SK-N-SH (cell line): ENCODE measurements around the gene RIT1. TPM values are rescaled to one million over a fixed set of nuclear protein-coding genes. Genes with fewer than 3 reads are reported as not detected.

Experiments
- CTCF ChIA-PET: fragments of 300-600, 350-600 bp; formaldehyde crosslinking; extraction: SDS; loops from one replicate; lab custom pipeline; 2021; lab: Yijun Ruan, JAX
- POLR2A ChIA-PET: fragments of 350-600 bp; sonication (Branson Sonifier 250); formaldehyde crosslinking; extraction: SDS; loops from one replicate; lab custom pipeline; 2020; ENCODE audit warnings: antibody characterized with exemption, inconsistent platforms; lab: Yijun Ruan, JAX
- DNase-seq: peaks from one replicate; pipeline ENCODE4 v3.0.0; 2012
- H2AFZ ChIP-seq: fragments of 200-600 bp; sonication (generic); 2 replicates; pipeline ENCODE4 v1.8.1; 2016; ENCODE audit warnings: antibody characterized with exemption, mild to moderate bottlenecking, low read depth
- H3F3A ChIP-seq: fragments of 200-600 bp; sonication (generic); replicated peaks from 2 replicates; pipeline ENCODE3; 2016; ENCODE audit warnings: antibody characterized with exemption, mild to moderate bottlenecking; ENCODE audit not compliant: insufficient read depth
- H3K27ac ChIP-seq, 2 experiments: fragments of 200-500 bp in 1 of 2; fragments of 200-600 bp in 1 of 2; sonication (Bioruptor generic) in 1 of 2; sonication (generic), shearing (Covaris generic) in 1 of 2; 2 replicates each; pipeline versions ENCODE4 v1.5.1 to v1.6.1; 2014 to 2016; ENCODE audit warnings: low read depth in 2 of 2, inconsistent platforms in 1 of 2, low read length in 1 of 2, mild to moderate bottlenecking in 1 of 2, mixed read lengths in 1 of 2
- H3K27me3 ChIP-seq: fragments of 200-600 bp; sonication (generic), shearing (Covaris generic); 2 replicates; pipeline ENCODE4 v1.6.1; 2016; ENCODE audit warnings: mixed run types; ENCODE audit not compliant: insufficient read depth
- H3K36me3 ChIP-seq, 2 experiments: fragments of 200-500 bp in 1 of 2; fragments of 200-600 bp in 1 of 2; sonication (Bioruptor generic) in 1 of 2; sonication (generic) in 1 of 2; replicated peaks in 1 of 2; 2 replicates each; pipeline versions ENCODE3 to v1.5.1; 2014 to 2016; ENCODE audit warnings: low read length in 1 of 2, mild to moderate bottlenecking in 1 of 2; ENCODE audit not compliant: insufficient read depth in 2 of 2, control insufficient read depth in 1 of 2
- H3K4me1 ChIP-seq, 2 experiments: fragments of 200-500 bp in 1 of 2; fragments of 200-600 bp in 1 of 2; sonication (Bioruptor generic) in 1 of 2; sonication (generic), shearing (Covaris generic) in 1 of 2; 2 replicates each; pipeline versions ENCODE4 v1.5.1 to v1.6.1; 2014 to 2016; ENCODE audit warnings: low read depth in 1 of 2, low read length in 1 of 2, mixed run types in 1 of 2; ENCODE audit not compliant: insufficient read depth in 2 of 2, control insufficient read depth in 1 of 2
- H3K4me2 ChIP-seq: fragments of 200-600 bp; sonication (generic), shearing (Covaris generic); 2 replicates; pipeline ENCODE4 v1.6.1; 2017; ENCODE audit warnings: mixed run types
- H3K4me3 ChIP-seq, 2 experiments: fragments of 200-500 bp in 1 of 2; fragments of 200-600 bp in 1 of 2; sonication (Bioruptor generic) in 1 of 2; sonication (generic), shearing (Covaris generic) in 1 of 2; 2 replicates each; pipeline versions ENCODE4 v1.5.1 to v1.8.1; 2014 to 2016; ENCODE audit warnings: low read depth in 2 of 2, inconsistent platforms in 1 of 2, low read length in 1 of 2, mild to moderate bottlenecking in 1 of 2, mixed read lengths in 1 of 2, moderate library complexity in 1 of 2
- H3K79me2 ChIP-seq: fragments of 200-600 bp; sonication (generic); 2 replicates; pipeline ENCODE4 v1.8.1; 2017; ENCODE audit warnings: mild to moderate bottlenecking; ENCODE audit not compliant: insufficient read depth
- H3K9ac ChIP-seq: fragments of 200-600 bp; sonication (generic); 2 replicates; pipeline ENCODE4 v1.6.1; 2017; ENCODE audit warnings: mixed run types
- H3K9me2 ChIP-seq: fragments of 200-600 bp; sonication (generic); 2 replicates; pipeline ENCODE4 v1.6.1; 2017; ENCODE audit warnings: mixed run types
- H3K9me3 ChIP-seq: fragments of 200-600 bp; sonication (generic); 2 replicates; pipeline ENCODE4 v1.6.1; 2017; ENCODE audit warnings: mixed run types, mild to moderate bottlenecking, moderate library complexity
- H4K20me1 ChIP-seq: fragments of 200-600 bp; sonication (generic); 2 replicates; pipeline ENCODE4 v1.6.1; 2017; ENCODE audit warnings: mild to moderate bottlenecking, mixed run types; ENCODE audit not compliant: insufficient read depth
- CTCF ChIP-seq: fragments of 200-600 bp; sonication (generic); IDR thresholded peaks from 2 replicates; pipeline ENCODE4 v1.6.1; 2017; ENCODE audit warnings: antibody characterized with exemption, mild to moderate bottlenecking, moderate library complexity
- ELF1 ChIP-seq: IDR thresholded peaks from 2 replicates; pipeline ENCODE4 v1.4.0; 2012
- FOXJ3 ChIP-seq: sonication (generic); formaldehyde crosslinking; IDR thresholded peaks from 2 replicates; pipeline ENCODE4 v1.5.1; 2020; ENCODE audit warnings: mild to moderate bottlenecking, missing genetic modification reagents
- GABPA ChIP-seq: IDR thresholded peaks from 2 replicates; pipeline ENCODE4 v1.4.0; 2012; ENCODE audit warnings: low read depth, mild to moderate bottlenecking
- GATA2 ChIP-seq: sonication (generic); formaldehyde crosslinking; IDR thresholded peaks from 2 replicates; pipeline ENCODE4 v1.5.0; 2020; ENCODE audit warnings: mild to moderate bottlenecking, missing genetic modification reagents
- MAX ChIP-seq: IDR thresholded peaks from 2 replicates; pipeline ENCODE4 v1.4.0; 2012; ENCODE audit warnings: low read depth
- MEF2A ChIP-seq: IDR thresholded peaks from 2 replicates; pipeline ENCODE4 v1.4.0; 2012; ENCODE audit warnings: low read depth, borderline replicate concordance
- MXI1 ChIP-seq: IDR thresholded peaks from 2 replicates; pipeline ENCODE4 v1.6.1; 2012; ENCODE audit warnings: mild to moderate bottlenecking, low read depth, low read length, improper control_type of control experiment
- NRF1 ChIP-seq: IDR thresholded peaks from 2 replicates; pipeline ENCODE4 v1.6.1; 2012; ENCODE audit warnings: low read depth, mild to moderate bottlenecking, low read length
- POLR2AphosphoS5 ChIP-seq: IDR thresholded peaks from 2 replicates; pipeline ENCODE4 v1.6.1; 2012; ENCODE audit warnings: low read depth, low read length
- RAD21 ChIP-seq: IDR thresholded peaks from 2 replicates; pipeline ENCODE4 v1.6.1; 2012; ENCODE audit warnings: mild to moderate bottlenecking, low read length
- RCOR1 ChIP-seq: fragments of 150-350 bp; IDR thresholded peaks from 2 replicates; pipeline ENCODE4 v1.6.1; 2017; ENCODE audit warnings: antibody characterized with exemption, low read length
- RFX5 ChIP-seq: IDR thresholded peaks from 2 replicates; pipeline ENCODE4 v1.6.1; 2012; ENCODE audit warnings: mild to moderate bottlenecking, improper control_type of control experiment, low read length
- RXRA ChIP-seq: IDR thresholded peaks from 2 replicates; pipeline ENCODE4 v1.4.0; 2012; ENCODE audit warnings: low read depth, mild to moderate bottlenecking, borderline replicate concordance
- TAF1 ChIP-seq: IDR thresholded peaks from 2 replicates; pipeline ENCODE4 v1.6.1; 2012; ENCODE audit warnings: low read depth, mild to moderate bottlenecking, low read length, moderate library complexity, borderline replicate concordance
- TCF12 ChIP-seq: IDR thresholded peaks from 2 replicates; pipeline ENCODE4 v1.4.0; 2012
- TEAD4 ChIP-seq: IDR thresholded peaks from 2 replicates; pipeline ENCODE4 v1.4.0; 2012; ENCODE audit warnings: mild to moderate bottlenecking, borderline replicate concordance; ENCODE audit not compliant: insufficient read depth
- YY1 ChIP-seq: IDR thresholded peaks from 2 replicates; pipeline ENCODE4 v1.4.0; 2012; ENCODE audit warnings: low read depth, mild to moderate bottlenecking
- WGBS: methylation state at CpG from one replicate; pipeline ENCODE4 v1.1.6; 2017; ENCODE audit warnings: low lambda C conversion rate; 5-methylcytosine and 5-hydroxymethylcytosine counted together
- polyA plus RNA-seq, 3 experiments: library from polyadenylated mRNA; depleted of rRNA; stranded (reverse); fragments of >200 nt; gene quantifications; 2 replicates each; pipeline ENCODE4 v1.2.3, GENCODE V29; 2012
- TF ChIP-seq, protein P1 (sequence below): fragments of 150-350 bp; IDR thresholded peaks from 2 replicates; pipeline ENCODE4 v1.6.1; 2016; ENCODE audit warnings: mild to moderate bottlenecking, low read depth, low read length
- TF ChIP-seq, protein P2 (sequence below): IDR thresholded peaks from 2 replicates; pipeline ENCODE4 v1.4.0; 2012; ENCODE audit warnings: low read depth, borderline replicate concordance
- TF ChIP-seq, protein P3 (sequence below): IDR thresholded peaks from 2 replicates; pipeline ENCODE4; 2012
- TF ChIP-seq, protein P4 (sequence below): fragments of 150-350 bp; IDR thresholded peaks from 2 replicates; pipeline ENCODE4 v1.6.1; 2017; ENCODE audit warnings: antibody characterized with exemption, low read length, low read depth, borderline replicate concordance

Gene RIT1
- polyA plus RNA-seq, 1 of the 3 experiments (the other 2 are of a cell fraction) = 28.8 TPM

DNA sequence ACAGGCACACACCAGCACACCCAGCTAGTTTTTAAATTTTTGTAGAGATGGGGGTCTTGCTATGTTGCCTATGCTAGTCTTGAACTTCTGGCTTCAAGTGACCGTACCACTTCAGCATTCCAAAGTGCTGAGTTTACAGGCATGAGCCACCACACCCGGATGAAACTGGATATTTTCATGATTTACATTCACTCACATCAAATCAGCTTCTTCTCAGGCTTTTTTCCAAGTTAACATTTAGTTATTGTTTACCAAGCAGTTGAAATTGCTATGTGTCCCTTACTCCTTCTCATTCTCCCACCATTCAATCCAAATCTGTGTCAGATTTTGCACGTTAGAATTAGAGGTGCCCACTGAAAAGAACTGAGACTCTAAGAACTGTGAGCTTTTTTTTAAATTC is 18.4 kb downstream of the RIT1 start (continued):
- TF ChIP-seq NRF1 (no peak), POLR2AphosphoS5 (no peak), YY1 (no peak), ELF1 (no peak), TAF1 (no peak), TEAD4 (no peak), RCOR1 (no peak), MXI1 (no peak), RAD21 (no peak), GABPA (no peak), RXRA (0 out of 2 replicates have a peak, but pooled peaks have one; percentile 6), CTCF (no peak), MAX (peak; percentile 44; the same call in 1 of the 2 replicates), GATA2 (CRISPR knock-in tag) (no peak)
- TF ChIP-seq, protein P1, sequence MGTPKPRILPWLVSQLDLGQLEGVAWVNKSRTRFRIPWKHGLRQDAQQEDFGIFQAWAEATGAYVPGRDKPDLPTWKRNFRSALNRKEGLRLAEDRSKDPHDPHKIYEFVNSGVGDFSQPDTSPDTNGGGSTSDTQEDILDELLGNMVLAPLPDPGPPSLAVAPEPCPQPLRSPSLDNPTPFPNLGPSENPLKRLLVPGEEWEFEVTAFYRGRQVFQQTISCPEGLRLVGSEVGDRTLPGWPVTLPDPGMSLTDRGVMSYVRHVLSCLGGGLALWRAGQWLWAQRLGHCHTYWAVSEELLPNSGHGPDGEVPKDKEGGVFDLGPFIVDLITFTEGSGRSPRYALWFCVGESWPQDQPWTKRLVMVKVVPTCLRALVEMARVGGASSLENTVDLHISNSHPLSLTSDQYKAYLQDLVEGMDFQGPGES = no peak
- TF ChIP-seq, protein P2, sequence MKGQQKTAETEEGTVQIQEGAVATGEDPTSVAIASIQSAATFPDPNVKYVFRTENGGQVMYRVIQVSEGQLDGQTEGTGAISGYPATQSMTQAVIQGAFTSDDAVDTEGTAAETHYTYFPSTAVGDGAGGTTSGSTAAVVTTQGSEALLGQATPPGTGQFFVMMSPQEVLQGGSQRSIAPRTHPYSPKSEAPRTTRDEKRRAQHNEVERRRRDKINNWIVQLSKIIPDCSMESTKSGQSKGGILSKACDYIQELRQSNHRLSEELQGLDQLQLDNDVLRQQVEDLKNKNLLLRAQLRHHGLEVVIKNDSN = no peak
- TF ChIP-seq, protein P3, sequence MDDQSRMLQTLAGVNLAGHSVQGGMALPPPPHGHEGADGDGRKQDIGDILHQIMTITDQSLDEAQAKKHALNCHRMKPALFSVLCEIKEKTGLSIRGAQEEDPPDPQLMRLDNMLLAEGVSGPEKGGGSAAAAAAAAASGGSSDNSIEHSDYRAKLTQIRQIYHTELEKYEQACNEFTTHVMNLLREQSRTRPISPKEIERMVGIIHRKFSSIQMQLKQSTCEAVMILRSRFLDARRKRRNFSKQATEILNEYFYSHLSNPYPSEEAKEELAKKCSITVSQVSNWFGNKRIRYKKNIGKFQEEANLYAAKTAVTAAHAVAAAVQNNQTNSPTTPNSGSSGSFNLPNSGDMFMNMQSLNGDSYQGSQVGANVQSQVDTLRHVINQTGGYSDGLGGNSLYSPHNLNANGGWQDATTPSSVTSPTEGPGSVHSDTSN = peak; percentile 74

- Histone ChIP-seq H3K27ac (peak overlapping the region in 1 of 2 experiments; percentile 68; a peak in 3 of 4 replicates), H3K27me3 (no peaks in the 10 kb centered on the region), H4K20me1 (no peaks in the 10 kb centered on the region), H3F3A (peaks cover 61% of the 10 kb centered on the region), H2AFZ (no peak overlapping the region), H3K36me3 (no peaks in the 10 kb centered on the region), H3K4me1 (peaks cover 2 to 49% of the 10 kb centered on the region in 2 experiments), H3K9me3 (no peaks in the 10 kb centered on the region), H3K9ac (no peak overlapping the region), H3K4me2 (0 out of 2 replicates have a peak overlapping the region, but pooled peaks have one; percentile 7), H3K4me3 (no peak overlapping the region), H3K9me2 (no peaks in the 10 kb centered on the region), H3K79me2 (0 out of 2 replicates have a peak, but pooled peaks cover under 1% of the 10 kb centered on the region)
- CTCF ChIA-PET = interaction anchor here (1.3 kb wide), 1 partner anchor 100 kb away, joined by 4 read pairs; no protein-coding TSS in a partner anchor
- TF ChIP-seq RXRA = no peak
- TF ChIP-seq, protein P3 = no peak
- no peak for TF ChIP-seq MAX
- TF ChIP-seq MEF2A = no peak
- TF ChIP-seq, protein P4, sequence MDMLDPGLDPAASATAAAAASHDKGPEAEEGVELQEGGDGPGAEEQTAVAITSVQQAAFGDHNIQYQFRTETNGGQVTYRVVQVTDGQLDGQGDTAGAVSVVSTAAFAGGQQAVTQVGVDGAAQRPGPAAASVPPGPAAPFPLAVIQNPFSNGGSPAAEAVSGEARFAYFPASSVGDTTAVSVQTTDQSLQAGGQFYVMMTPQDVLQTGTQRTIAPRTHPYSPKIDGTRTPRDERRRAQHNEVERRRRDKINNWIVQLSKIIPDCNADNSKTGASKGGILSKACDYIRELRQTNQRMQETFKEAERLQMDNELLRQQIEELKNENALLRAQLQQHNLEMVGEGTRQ = no peak
- no peak for TF ChIP-seq MXI1
- no peak for TF ChIP-seq TCF12
- no peak for TF ChIP-seq GABPA
- no peak for TF ChIP-seq FOXJ3 (CRISPR knock-in tag)
- no peak for TF ChIP-seq RFX5
- TF ChIP-seq RCOR1 = no peak
- TF ChIP-seq RAD21 = no peak
- 39% methylated on average over 3 of the region's 3 CpGs for WGBS
- POLR2A ChIA-PET = no interaction called here
- no peak for DNase-seq
Observed at GRCh38 chr1:155890251-155890650, 20.9 kb downstream of the RIT1 start.
